ENCODE measurements around the gene LRRC55.

GRCh38 chr11:57202281-57202680 is 20.5 kb downstream of the LRRC55 start:
- TF ChIP-seq POLR2A (IDR thresholded peaks at IDR 0.05), result no peak
- no peak for TF ChIP-seq CTCF (IDR thresholded peaks at IDR 0.05)
